HepG2 (cell line): ENCODE measurements around the gene ABHD2. TPM values are rescaled to one million over a fixed set of nuclear protein-coding genes. Genes with fewer than 3 reads are reported as not detected.

Experiments
- AHR ChIP-seq: IDR thresholded peaks from 2 replicates; pipeline ENCODE4 v1.6.1; 2018; ENCODE audit warnings: missing genetic modification reagents, missing compliant biosample characterization
- AKAP8 ChIP-seq: sonication (generic); formaldehyde crosslinking; IDR thresholded peaks from 2 replicates; pipeline ENCODE4 v1.5.1; 2020; ENCODE audit warnings: mild to moderate bottlenecking, missing genetic modification reagents
- CC2D1A ChIP-seq: sonication (generic); formaldehyde crosslinking; IDR thresholded peaks from 2 replicates; pipeline ENCODE4 v1.8.1; 2023; ENCODE audit warnings: mild to moderate bottlenecking, missing genetic modification reagents
- CENPX ChIP-seq: sonication (generic); formaldehyde crosslinking; IDR thresholded peaks from 2 replicates; pipeline ENCODE4 v1.9.0; 2021; ENCODE audit warnings: mild to moderate bottlenecking, missing genetic modification reagents, moderate library complexity
- FLYWCH1 ChIP-seq: sonication (generic); formaldehyde crosslinking; IDR thresholded peaks from 2 replicates; pipeline ENCODE4 v1.8.1; 2023; ENCODE audit warnings: mild to moderate bottlenecking, missing genetic modification reagents
- ISL2 ChIP-seq: sonication (generic); formaldehyde crosslinking; IDR thresholded peaks from 2 replicates; pipeline ENCODE4 v1.5.0; 2020; ENCODE audit warnings: missing genetic modification reagents
- MAF1 ChIP-seq: sonication (generic); formaldehyde crosslinking; IDR thresholded peaks from 2 replicates; pipeline ENCODE4 v1.5.0; 2020; ENCODE audit warnings: missing genetic modification reagents, borderline replicate concordance
- NFE2L2 ChIP-seq: fragments of 150-350 bp; IDR thresholded peaks from 2 replicates; pipeline ENCODE4 v1.6.1; 2014; ENCODE audit warnings: low read length
- NPAS2 ChIP-seq: sonication (generic); formaldehyde crosslinking; IDR thresholded peaks from 2 replicates; pipeline ENCODE4 v1.8.0; 2022; ENCODE audit warnings: mild to moderate bottlenecking, missing genetic modification reagents, borderline replicate concordance
- NR2F2 ChIP-seq: IDR thresholded peaks from 2 replicates; pipeline ENCODE4 v1.6.1; 2012; ENCODE audit warnings: low read depth, inconsistent platforms, borderline replicate concordance
- RFX1 ChIP-seq: fragments of 450-650 bp; IDR thresholded peaks from 2 replicates; pipeline ENCODE4 v1.6.1; 2017
- SP2 ChIP-seq: sonication (generic); formaldehyde crosslinking; IDR thresholded peaks from 2 replicates; pipeline ENCODE4 v1.5.1; 2020; ENCODE audit warnings: mild to moderate bottlenecking, missing genetic modification reagents
- TAF15 ChIP-seq: fragments of 200-400 bp; formaldehyde crosslinking; IDR thresholded peaks from one replicate; pipeline ENCODE4 v1.6.1; 2018; ENCODE audit warnings: mild to moderate bottlenecking, low read depth, low read length; ENCODE audit not compliant: poor library complexity, severe bottlenecking
- ZNF30 ChIP-seq: sonication (generic); formaldehyde crosslinking; IDR thresholded peaks from 2 replicates; pipeline ENCODE4 v1.5.0; 2020; ENCODE audit warnings: mild to moderate bottlenecking, missing genetic modification reagents
- ZNF382 ChIP-seq: sonication (generic); formaldehyde crosslinking; IDR thresholded peaks from 2 replicates; pipeline ENCODE4 v1.5.0; 2020; ENCODE audit warnings: missing genetic modification reagents, mild to moderate bottlenecking, borderline replicate concordance
- ZNF547 ChIP-seq: sonication (generic); formaldehyde crosslinking; IDR thresholded peaks from 2 replicates; pipeline ENCODE4 v1.5.1; 2020; ENCODE audit warnings: mild to moderate bottlenecking, missing genetic modification reagents
- ZNF652 ChIP-seq: IDR thresholded peaks from 2 replicates; pipeline ENCODE4 v1.6.1; 2016; ENCODE audit warnings: low read depth, borderline replicate concordance
- ZNF839 ChIP-seq: sonication (generic); formaldehyde crosslinking; IDR thresholded peaks from 2 replicates; pipeline ENCODE4 v1.4.0; 2020; ENCODE audit warnings: missing genetic modification reagents, mild to moderate bottlenecking, borderline replicate concordance
- polyA plus RNA-seq, 8 experiments: library from polyadenylated mRNA; depleted of rRNA in 3 of 8; stranded (reverse) in 7 of 8; unstranded in 1 of 8; fragments of >200 nt; fragmentation: Illumina TruSeq in 4 of 8; extraction: Trizol in 4 of 8; gene quantifications; 2 replicates each; pipeline versions ENCODE4 v1.2.1 to v1.2.3, GENCODE V29; 2011 to 2016; ENCODE audit warnings: low read depth in 4 of 8, missing spikeins in 1 of 8, mixed read lengths in 1 of 8; ENCODE audit not compliant: insufficient read depth in 1 of 8
- total RNA-seq, 5 experiments: library from RNA; depleted of rRNA; stranded (reverse); fragments of >200 nt; fragmentation: Illumina TruSeq; extraction: Trizol; gene quantifications; 2 replicates each; pipeline ENCODE4 v1.2.3, GENCODE V29; 2016; ENCODE audit warnings: low read depth in 1 of 5
- TF ChIP-seq, protein P1 (sequence below): sonication (generic); formaldehyde crosslinking; IDR thresholded peaks from 2 replicates; pipeline ENCODE4 v1.5.1; 2020; ENCODE audit warnings: missing genetic modification reagents, mild to moderate bottlenecking, borderline replicate concordance
- TF ChIP-seq, protein P2 (sequence below): sonication (generic); formaldehyde crosslinking; IDR thresholded peaks from 2 replicates; pipeline ENCODE4 v1.5.1; 2020; ENCODE audit warnings: mild to moderate bottlenecking, missing genetic modification reagents, moderate library complexity
- TF ChIP-seq, protein P3 (sequence below): sonication (generic); formaldehyde crosslinking; IDR thresholded peaks from 2 replicates; pipeline ENCODE4 v1.4.0; 2020; ENCODE audit warnings: low read depth, mild to moderate bottlenecking, missing genetic modification reagents
- TF ChIP-seq, protein P4 (sequence below): IDR thresholded peaks from 2 replicates; pipeline ENCODE4 v1.6.1; 2016; ENCODE audit warnings: low read depth, control low read depth
- TF ChIP-seq, protein P5 (sequence below): sonication (generic); formaldehyde crosslinking; IDR thresholded peaks from 2 replicates; pipeline ENCODE4 v1.5.0; 2020; ENCODE audit warnings: mild to moderate bottlenecking, missing genetic modification reagents
- TF ChIP-seq, protein P6 (sequence below): sonication (generic); formaldehyde crosslinking; IDR thresholded peaks from 2 replicates; pipeline ENCODE4 v1.4.0; 2020; ENCODE audit warnings: missing genetic modification reagents, mild to moderate bottlenecking, borderline replicate concordance

The ABHD2 gene
- total and polyA plus RNA-seq, 2 of the 13 experiments (the other 11 are each of a cell fraction or from before 2014, with no cell fraction given) = 14.8 to 22.4 TPM

DNA sequence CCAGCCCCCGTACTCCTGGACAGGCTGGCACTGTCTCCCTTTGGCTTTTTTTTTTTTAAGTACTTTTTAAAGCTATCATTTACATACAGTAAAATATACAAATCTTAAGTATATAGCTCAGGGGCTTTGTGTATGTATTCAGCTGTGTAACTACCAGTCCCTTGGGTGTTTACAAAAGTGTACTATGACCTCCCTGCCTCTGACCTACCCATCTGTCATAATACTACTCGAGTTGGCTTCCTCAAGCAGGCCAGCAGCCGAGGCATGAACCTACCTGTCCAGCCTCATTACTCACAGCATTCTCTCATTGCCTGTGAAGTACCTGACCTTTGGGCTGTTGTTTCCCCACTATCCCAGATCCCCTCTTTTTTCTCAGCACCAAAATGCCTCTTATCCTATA lies 33.2 kb downstream of the ABHD2 start (continued):
- TF ChIP-seq, protein P1, sequence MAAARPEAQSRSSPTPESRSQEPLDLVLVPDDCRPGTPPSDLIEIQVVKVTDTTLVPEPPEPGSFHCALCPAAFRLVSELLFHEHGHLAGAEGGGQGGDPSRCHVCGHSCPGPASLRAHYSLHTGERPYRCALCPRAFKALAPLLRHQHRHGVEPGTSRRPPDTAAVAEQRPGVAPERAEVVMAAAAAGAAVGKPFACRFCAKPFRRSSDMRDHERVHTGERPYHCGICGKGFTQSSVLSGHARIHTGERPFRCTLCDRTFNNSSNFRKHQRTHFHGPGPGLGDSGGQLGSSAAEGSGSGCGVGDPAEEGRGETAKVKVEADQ (CRISPR knock-in tag) = no peak
- TF ChIP-seq NR2F2 (no peak), CENPX (no peak), NFE2L2 (no peak), SP2 (CRISPR knock-in tag) (no peak), ZNF839 (CRISPR knock-in tag) (no peak), CC2D1A (no peak), FLYWCH1 (CRISPR knock-in tag) (no peak), ZNF652 (CRISPR knock-in tag) (no peak), ZNF547 (CRISPR knock-in tag) (no peak), RFX1 (no peak), NPAS2 (CRISPR knock-in tag) (no peak), ISL2 (peak; percentile 74), AHR (CRISPR knock-in tag) (no peak), ZNF382 (no peak), MAF1 (CRISPR knock-in tag) (no peak), TAF15 (no peak), ZNF30 (CRISPR knock-in tag) (no peak), AKAP8 (CRISPR knock-in tag) (no peak)
- TF ChIP-seq, protein P2, sequence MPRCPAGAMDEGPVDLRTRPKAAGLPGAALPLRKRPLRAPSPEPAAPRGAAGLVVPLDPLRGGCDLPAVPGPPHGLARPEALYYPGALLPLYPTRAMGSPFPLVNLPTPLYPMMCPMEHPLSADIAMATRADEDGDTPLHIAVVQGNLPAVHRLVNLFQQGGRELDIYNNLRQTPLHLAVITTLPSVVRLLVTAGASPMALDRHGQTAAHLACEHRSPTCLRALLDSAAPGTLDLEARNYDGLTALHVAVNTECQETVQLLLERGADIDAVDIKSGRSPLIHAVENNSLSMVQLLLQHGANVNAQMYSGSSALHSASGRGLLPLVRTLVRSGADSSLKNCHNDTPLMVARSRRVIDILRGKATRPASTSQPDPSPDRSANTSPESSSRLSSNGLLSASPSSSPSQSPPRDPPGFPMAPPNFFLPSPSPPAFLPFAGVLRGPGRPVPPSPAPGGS = 0 out of 2 replicates have a peak, but pooled peaks have one; percentile 23
- TF ChIP-seq, protein P3, sequence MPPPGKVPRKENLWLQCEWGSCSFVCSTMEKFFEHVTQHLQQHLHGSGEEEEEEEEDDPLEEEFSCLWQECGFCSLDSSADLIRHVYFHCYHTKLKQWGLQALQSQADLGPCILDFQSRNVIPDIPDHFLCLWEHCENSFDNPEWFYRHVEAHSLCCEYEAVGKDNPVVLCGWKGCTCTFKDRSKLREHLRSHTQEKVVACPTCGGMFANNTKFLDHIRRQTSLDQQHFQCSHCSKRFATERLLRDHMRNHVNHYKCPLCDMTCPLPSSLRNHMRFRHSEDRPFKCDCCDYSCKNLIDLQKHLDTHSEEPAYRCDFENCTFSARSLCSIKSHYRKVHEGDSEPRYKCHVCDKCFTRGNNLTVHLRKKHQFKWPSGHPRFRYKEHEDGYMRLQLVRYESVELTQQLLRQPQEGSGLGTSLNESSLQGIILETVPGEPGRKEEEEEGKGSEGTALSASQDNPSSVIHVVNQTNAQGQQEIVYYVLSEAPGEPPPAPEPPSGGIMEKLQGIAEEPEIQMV (CRISPR knock-in tag) = no peak
- TF ChIP-seq, protein P4, sequence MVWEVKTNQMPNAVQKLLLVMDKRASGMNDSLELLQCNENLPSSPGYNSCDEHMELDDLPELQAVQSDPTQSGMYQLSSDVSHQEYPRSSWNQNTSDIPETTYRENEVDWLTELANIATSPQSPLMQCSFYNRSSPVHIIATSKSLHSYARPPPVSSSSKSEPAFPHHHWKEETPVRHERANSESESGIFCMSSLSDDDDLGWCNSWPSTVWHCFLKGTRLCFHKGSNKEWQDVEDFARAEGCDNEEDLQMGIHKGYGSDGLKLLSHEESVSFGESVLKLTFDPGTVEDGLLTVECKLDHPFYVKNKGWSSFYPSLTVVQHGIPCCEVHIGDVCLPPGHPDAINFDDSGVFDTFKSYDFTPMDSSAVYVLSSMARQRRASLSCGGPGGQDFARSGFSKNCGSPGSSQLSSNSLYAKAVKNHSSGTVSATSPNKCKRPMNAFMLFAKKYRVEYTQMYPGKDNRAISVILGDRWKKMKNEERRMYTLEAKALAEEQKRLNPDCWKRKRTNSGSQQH = no peak
- TF ChIP-seq, protein P5, sequence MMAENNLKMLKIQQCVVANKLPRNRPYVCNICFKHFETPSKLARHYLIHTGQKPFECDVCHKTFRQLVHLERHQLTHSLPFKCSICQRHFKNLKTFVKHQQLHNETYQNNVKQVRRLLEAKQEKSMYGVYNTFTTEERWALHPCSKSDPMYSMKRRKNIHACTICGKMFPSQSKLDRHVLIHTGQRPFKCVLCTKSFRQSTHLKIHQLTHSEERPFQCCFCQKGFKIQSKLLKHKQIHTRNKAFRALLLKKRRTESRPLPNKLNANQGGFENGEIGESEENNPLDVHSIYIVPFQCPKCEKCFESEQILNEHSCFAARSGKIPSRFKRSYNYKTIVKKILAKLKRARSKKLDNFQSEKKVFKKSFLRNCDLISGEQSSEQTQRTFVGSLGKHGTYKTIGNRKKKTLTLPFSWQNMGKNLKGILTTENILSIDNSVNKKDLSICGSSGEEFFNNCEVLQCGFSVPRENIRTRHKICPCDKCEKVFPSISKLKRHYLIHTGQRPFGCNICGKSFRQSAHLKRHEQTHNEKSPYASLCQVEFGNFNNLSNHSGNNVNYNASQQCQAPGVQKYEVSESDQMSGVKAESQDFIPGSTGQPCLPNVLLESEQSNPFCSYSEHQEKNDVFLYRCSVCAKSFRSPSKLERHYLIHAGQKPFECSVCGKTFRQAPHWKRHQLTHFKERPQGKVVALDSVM (CRISPR knock-in tag) = no peak
- TF ChIP-seq, protein P6, sequence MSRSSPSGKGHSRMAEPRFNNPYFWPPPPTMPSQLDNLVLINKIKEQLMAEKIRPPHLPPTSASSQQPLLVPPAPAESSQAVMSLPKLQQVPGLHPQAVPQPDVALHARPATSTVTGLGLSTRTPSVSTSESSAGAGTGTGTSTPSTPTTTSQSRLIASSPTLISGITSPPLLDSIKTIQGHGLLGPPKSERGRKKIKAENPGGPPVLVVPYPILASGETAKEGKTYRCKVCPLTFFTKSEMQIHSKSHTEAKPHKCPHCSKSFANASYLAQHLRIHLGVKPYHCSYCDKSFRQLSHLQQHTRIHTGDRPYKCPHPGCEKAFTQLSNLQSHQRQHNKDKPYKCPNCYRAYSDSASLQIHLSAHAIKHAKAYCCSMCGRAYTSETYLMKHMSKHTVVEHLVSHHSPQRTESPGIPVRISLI (CRISPR knock-in tag) = peak; percentile 54; the same call in 1 of the 2 replicates
